Stimulated activated CD4-positive, alpha-beta T cell treated with anti-CD3 and anti-CD28 coated beads, TNF-alpha, amount 100 ng/mL, for 48 hours (primary cell): ENCODE measurements around the gene CACNA1D.

Source experiments
- DNase-seq, 3 donors: peaks; one replicate each; pipeline ENCODE4 v3.0.0-alpha.2; 2020; ENCODE audit warnings: low read depth in 3 of 3

Gene CACNA1D

GRCh38 chr3:53787016-53787415 lies 292.6 kb downstream of the CACNA1D start:
- DNase-seq = no peak

- no peak for DNase-seq
Observed at GRCh38 chr3:53788038-53788437, 293.6 kb downstream of the CACNA1D start.

- no peak for DNase-seq
Observed at GRCh38 chr3:53789459-53789858, 295.0 kb downstream of the CACNA1D start.

- no peak for DNase-seq
Observed at GRCh38 chr3:53790470-53790869, 296.1 kb downstream of the CACNA1D start.

- no peak for DNase-seq
Observed at GRCh38 chr3:53791317-53791716, 296.9 kb downstream of the CACNA1D start.

GRCh38 chr3:53792866-53793265 lies 298.5 kb downstream of the CACNA1D start:
- DNase-seq = no peak

- DNase-seq = no peak
Observed at GRCh38 chr3:53794597-53794996, 300.2 kb downstream of the CACNA1D start.

- no peak for DNase-seq
Observed at GRCh38 chr3:53795176-53795575, 300.8 kb downstream of the CACNA1D start.

GRCh38 chr3:53795789-53796560 lies 301.6 kb downstream of the CACNA1D start:
- no peak for DNase-seq

- DNase-seq = no peak
Observed at GRCh38 chr3:53798144-53798543, 303.7 kb downstream of the CACNA1D start.

GRCh38 chr3:53799338-53799865 lies 305.0 kb downstream of the CACNA1D start:
- DNase-seq = no peak

- DNase-seq = no peak
Observed at GRCh38 chr3:53800041-53800906, 305.9 kb downstream of the CACNA1D start.

- no peak for DNase-seq
Observed at GRCh38 chr3:53801319-53801718, 306.9 kb downstream of the CACNA1D start.

GRCh38 chr3:53802256-53802880 lies 308.0 kb downstream of the CACNA1D start:
- no peak for DNase-seq

- DNase-seq = no peak
Observed at GRCh38 chr3:53803124-53803815, 308.9 kb downstream of the CACNA1D start.

- no peak for DNase-seq
Observed at GRCh38 chr3:53803816-53804695, 309.6 kb downstream of the CACNA1D start.

- DNase-seq = no peak
Observed at GRCh38 chr3:53804697-53805462, 310.5 kb downstream of the CACNA1D start.

- DNase-seq = no peak
Observed at GRCh38 chr3:53805463-53806159, 311.2 kb downstream of the CACNA1D start.
